ENCODE measurements around the gene PRKAG1.

The PRKAG1 gene

GRCh38 chr12:48980953-48981756 is 37.4 kb downstream of the PRKAG1 start:
- DNase-seq (ENCODE audit: insufficient read length, low spot score) = no peak
- TF ChIP-seq CTCF (IDR thresholded peaks at IDR 0.05; ENCODE audit: insufficient read depth, missing control alignments) = no peak
- FAIRE-seq = no peak

DNA sequence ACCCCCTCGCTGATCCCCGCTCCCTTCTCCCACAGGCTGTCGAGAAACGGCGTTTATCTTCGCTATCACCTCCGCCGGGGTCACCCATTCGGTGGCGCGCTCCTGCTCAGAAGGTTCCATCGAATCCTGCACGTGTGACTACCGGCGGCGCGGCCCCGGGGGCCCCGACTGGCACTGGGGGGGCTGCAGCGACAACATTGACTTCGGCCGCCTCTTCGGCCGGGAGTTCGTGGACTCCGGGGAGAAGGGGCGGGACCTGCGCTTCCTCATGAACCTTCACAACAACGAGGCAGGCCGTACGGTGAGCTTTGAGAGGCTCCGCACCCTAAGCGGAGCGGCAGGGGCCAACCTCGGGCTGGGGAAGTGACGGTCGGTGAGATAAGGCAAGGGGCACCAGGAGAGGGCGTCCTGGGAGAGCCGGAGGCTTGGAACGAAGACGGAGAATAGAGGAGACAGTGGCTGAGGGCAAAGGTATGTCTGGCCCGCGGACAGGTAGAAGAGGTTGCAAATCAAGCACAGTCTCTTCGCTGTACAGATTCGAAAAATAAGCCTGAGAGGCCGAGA is 38.1 kb downstream of the PRKAG1 start:
- FAIRE-seq = no peak
- no peak for DNase-seq (ENCODE audit: insufficient read length, low spot score)
- peak; percentile 41 for TF ChIP-seq CTCF (IDR thresholded peaks at IDR 0.05; ENCODE audit: insufficient read depth, missing control alignments)

- FAIRE-seq (no peak), DNase-seq (ENCODE audit: insufficient read length, low spot score) (no peak)
- no peak for TF ChIP-seq CTCF (IDR thresholded peaks at IDR 0.05; ENCODE audit: insufficient read depth, missing control alignments)
These were observed 38.8 kb downstream of the PRKAG1 start for GRCh38 chr12:48979602-48980388.

DNA sequence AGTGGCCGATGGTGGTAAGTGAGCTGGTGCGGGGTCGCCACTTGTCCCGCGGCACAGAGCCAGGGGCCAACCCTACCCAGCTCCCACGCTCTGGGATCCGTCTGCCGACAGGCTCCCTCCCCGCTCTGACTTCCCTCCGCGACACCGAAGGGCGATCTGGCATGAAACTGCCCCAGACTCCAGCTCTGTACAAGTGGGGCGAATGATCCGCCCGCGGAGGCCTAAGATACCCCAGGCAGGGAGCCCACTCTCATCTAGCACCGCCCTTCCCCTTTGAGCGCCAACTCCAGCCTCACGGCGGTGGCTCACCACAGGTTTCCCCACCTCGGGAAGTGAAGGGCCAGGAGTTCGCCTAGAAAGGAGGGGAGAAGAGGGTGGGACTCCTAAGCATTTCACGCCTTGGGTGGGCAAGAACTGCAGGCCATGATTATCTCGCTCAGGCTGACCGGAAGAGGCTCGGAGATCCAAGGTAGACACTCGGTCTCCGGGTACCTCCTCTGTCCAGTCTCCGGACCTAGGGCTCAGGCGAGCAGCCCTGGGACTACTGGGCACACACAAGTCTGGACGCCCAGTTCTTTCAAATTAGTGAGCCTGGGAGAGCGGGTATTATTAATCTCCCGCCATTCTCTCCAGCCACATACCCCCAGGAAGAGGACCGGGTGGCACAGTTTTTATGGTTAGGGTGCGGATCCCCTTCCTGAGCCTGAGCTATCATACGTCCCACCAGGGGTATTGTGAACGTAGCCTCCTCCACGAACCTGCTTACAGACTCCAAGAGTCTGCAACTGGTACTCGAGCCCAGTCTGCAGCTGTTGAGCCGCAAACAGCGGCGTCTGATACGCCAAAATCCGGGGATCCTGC is 39.6 kb downstream of the PRKAG1 start:
- no peak for TF ChIP-seq CTCF (IDR thresholded peaks at IDR 0.05; ENCODE audit: insufficient read depth, missing control alignments)
- DNase-seq (ENCODE audit: insufficient read length, low spot score) (no peak), FAIRE-seq (no peak)

GRCh38 chr12:48978291-48978740 is 40.3 kb downstream of the PRKAG1 start, which contains the start of gene WNT1:
TSS of gene WNT1 (plus strand) at chr12:48978322. CDS start at chr12:48978651, 329 bp downstream.
- FAIRE-seq = no peak
- TF ChIP-seq CTCF (IDR thresholded peaks at IDR 0.05; ENCODE audit: insufficient read depth, missing control alignments) = no peak
- no peak for DNase-seq (ENCODE audit: insufficient read length, low spot score)

Data from D721Med (cell line).